HG02759 (cell line): Measurements from ENCODE around the gene GFPT1.
"Not testable (repeated sequence)": the region's sequence is repeated elsewhere in the genome, so short reads cannot be mapped to it uniquely, and the experiment has no call there.

Experiments
- ATAC-seq: cut with Tn5 transposase; IDR thresholded peaks from one replicate; pipeline ENCODE4 v1.9.1; 2021; ENCODE audit warnings: mild to moderate bottlenecking, moderate library complexity; ENCODE audit not compliant: unreplicated experiment

The GFPT1 gene

DNA sequence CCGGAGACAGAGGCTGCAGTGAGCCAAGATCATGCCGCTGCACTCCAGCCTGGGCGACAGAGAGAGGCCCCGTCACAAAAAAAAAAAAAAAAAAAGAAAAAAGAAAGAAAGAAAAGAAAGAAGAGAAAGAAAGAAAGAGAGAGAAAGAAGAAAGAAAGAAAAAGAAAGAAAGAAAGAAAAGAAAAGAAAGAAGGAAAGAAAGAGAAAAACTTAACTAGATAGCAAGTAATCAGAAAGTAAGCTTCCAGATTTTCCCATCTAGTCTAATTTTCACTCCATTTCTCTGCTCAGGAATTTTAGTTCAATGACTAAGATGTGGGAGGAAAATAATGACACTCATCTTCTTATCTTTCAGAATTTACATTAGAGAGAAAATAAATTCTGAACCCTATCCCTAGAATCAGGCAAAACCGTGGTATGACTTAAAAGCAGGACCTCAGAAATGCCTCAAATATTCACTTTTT lies 2.4 kb downstream of the GFPT1 start:
- no peak for ATAC-seq

DNA sequence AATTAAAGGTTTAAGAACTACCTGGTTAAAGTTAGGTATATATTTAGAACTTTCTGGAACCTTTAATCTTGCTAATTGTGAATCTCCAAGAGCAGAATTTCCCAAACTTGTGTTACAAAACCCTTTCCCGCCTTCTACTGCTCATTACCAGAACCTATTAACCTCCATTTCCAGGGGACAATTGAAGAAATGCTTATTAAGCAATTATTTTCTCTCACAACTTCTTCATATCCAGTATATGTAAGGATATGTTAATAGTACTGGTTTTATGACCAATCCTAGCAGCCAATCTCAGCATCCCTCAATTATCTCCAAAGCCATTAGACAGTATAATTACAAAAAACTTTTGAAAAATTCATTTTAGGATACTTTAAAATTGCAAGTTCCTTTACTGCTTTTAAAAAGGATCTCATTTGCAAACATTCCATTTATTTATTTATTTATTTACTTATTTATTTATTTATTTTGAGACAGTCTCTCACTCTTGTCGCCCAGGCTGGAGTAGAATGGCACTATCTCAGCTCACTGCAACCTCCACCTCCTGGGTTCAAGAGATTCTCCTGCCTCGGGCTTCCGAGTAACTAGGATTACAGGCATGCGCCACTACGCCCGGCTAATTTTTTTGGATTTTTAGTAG lies 3.7 kb downstream of the GFPT1 start:
- no peak for ATAC-seq

DNA sequence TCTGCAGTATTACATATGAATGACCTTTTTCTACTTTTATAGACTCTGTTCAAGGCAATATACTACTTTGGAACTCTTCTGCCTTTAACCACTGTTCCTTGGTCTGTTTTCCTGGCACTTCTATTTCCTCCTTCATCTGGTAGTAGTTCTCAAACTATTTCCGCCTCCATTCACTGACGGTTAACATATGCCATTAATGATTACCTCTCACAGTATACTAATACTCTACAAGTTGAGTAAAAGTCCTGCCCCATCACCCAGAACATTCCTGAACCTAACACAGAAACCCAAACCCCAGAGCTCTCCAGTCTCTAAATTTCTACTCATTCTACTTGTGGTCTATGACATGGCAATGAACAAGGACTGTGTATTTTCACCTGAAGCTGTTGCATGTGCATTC lies 4.5 kb downstream of the GFPT1 start:
- ATAC-seq = no peak

DNA sequence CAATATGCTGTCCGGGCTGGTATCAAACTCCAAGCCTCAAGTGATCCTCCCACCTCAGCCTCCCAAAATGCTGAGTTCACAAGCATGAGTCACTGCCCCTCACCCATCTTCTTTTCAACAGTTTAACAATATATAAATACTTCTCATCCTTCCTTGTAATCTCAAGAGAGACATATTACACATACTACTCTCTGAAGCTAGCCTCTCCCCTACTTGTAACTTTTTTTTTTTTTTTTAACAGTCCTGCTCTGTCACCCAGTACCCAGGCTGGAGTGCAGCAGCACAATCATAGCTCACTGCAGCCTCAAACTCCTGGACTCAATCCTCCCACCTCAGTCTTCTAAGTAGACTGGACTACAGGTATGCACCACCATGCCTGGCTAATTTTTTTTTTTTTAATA lies 5.7 kb downstream of the GFPT1 start:
- ATAC-seq = no peak

DNA sequence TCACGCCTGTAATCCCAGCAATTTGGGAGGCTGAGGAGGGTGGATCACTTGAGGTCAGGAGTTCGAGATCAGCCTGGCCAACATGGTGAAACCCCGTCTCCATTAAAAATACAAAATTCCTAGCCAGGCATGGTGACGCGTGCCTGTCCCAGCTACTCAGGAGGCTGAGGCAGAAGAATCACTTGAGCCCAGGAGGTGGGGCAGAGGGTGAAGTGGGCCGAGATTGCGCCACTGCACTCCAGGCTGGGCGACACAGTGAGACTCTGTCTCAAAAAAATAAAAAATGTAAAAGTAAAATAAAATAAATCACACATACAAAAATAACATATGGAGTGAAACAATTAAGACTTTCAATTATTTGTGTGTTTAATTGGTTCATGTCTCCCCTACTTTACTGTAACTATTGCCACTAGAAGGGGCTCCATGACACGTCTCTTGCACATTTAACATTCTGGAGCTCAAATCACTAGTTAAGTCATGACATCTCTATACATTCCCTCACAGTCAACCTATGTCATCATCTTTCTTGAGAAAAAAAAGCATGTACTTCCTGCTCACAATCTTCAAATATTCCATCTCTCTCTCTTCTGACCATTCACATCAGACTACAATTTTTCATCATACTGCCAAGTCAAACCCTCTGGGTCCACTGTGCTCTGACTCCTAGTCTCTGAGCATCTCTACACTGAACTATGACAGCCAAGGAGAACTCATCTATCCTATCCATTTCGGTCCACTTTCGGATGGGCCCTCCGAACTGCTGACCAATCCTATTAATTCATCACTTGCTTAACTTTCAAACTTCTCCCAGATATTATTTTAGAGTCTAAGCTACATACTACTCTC lies 6.7 kb downstream of the GFPT1 start:
- no peak for ATAC-seq

DNA sequence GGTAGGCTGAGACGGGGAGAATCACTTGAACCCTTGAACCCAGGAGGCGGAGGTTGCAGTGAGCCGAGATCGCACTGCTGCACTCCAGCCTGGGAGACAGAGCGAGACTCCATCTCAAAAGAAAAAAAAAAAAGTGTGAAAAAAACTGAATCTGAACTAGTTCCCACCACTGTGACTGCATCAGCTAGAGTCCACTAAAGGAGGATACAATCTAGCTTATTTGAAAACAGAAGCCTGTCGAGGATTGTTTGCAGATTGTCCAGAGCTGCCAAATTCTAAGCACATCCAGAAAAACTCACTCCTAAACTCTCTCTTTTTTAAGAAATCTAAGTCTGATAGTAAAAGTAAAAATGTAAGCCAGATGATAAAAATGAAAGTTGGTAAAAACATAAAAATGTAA lies 10.6 kb downstream of the GFPT1 start:
- no peak for ATAC-seq

DNA sequence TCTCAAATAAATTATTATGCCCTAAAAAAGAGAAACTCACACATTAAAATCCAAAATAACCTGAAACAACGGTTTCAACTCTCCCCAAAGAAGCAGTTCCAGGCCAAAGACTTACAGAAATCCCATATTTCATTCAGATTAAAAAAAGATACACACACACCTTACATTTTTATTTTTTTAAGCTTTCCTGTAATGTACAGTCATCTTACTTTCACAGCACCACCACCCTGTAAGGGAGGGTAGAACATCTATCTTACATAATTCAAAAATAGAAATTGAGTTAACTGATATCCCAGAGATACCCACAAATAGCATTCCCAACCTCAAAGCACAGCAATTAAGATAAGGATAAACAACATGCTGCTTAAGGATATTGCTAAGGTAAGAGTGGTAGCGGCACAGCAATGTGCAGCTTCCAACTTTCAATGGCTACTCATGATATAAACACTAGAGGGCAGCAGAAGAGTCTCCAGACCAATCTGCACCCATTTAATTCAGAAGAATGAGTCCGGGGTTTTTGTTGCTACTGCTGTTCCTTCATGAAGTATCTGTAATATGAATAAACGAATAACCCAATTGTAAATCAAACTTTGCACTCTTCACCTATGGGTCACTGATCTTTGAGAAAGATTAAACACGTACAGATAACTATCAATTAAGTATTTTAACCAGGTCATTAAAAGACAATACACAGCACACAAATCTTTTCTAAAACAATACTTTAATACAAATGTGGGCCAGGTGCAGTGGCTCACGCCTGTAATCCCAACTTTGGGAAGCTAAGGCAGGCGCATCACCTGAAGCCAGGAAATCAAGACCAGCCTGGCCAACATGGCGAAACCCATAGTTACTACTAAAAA lies 11.3 kb downstream of the GFPT1 start:
- no peak for ATAC-seq

DNA sequence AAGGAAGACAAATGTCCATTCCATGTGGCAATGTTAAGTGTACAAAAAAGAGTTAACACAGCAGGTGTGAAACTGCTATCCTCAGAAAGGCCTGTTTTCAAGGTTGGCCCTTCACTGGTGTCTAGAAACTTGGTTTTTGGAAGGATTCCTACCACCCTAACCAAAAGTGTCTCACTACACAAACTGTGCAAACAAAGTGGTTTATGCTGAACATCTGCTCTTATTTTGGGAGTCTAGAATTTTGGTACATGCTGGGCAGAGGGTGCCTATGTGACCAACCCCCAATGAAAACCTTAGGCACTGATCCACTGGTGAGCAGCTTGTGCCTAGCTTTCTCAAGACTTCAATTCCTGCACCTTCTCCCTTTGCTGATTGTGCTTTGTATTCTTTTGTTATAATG lies 14.3 kb downstream of the GFPT1 start:
- no peak for ATAC-seq

DNA sequence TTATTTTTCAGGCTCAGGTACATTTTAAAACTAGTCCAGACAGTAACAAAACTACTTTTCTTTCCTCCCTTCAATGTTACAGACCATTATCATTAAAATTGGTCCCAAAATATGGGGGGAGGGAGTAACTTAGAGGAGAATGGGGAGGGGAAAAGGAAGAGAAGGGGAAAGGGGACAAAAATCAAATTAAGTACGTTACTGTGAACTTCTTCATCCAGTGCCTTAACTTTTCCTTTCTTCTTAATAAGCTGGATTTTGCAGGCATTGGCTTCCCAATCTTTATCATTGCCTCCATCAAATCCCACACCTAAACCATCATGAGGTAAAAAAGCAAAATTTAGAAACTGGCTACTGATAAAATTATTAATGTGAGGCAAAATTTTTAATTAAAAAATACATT lies 17.2 kb downstream of the GFPT1 start:
- no peak for ATAC-seq

DNA sequence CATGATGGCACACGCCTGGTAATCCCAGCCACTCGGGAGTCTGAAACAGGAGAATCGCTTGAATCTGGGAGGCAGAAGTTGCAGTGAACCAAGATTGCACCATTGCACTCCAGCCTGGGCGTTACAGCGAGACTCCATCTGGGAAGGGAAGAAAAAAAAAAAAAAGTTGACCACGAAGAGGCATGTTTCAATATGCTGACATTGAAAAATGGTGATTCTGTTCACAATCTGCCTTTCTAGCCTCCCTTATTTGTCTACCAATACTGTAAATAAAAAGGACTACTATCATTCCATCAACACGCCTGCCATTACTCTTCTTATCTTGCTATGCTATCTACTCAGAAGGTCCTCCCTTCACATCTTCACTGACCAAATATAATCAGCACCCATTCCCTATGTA lies 18.4 kb downstream of the GFPT1 start:
- no peak for ATAC-seq

DNA sequence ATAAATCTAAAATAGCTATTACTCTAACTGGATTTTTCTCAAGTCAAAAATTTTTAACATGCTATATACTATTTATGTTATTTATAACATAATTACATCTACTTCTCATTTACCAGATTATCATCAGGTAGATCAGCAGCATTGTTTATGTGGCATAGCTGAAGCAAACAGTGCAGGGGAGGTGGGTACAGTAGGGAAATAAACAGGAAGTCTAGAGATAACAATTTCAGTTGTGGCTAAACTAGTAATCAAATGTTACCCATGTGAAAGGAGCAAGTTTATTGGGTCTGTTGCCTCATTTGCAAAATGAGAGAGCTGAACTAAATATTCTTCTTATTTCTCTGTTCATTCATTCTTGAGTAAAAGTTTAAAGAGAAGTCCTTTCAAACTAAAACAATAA lies 27.7 kb downstream of the GFPT1 start:
- no peak for ATAC-seq

DNA sequence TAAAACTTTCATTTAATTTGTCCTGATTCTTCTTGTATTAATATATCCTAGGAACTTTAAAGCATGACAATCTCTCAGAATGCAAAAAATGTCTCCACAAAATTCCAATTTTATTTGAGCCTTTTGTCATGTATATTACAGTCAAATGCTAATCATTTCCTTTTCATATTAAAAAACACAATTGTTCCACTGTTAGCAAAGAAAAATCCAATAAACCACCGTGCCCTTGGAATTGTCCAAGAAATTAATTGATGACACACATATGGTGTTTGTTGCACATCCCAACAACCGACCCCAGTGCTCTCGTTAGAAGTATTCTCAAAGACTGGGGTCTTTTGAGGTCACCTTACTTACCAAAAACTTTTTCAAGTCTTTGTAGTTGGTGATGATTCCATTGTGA lies 28.1 kb downstream of the GFPT1 start:
- no peak for ATAC-seq

DNA sequence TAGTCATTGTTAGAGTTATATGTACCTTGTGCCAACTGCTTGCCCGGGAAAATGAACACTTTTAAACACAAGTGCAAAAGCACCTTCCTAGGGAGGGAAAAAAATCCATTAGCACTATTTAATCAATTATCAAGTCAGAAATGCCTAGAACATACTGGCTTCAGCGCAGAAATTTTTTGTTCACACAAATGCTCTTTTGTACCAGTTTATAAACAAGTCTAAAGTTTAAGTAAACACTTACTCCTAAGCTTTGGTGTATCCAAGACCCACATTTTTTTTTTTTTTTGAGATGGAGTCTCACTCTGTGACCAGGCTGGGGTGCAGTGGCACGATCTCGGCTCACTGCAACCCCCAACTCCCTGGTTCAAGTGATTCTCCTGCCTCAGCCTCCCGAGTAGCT lies 30.6 kb downstream of the GFPT1 start:
- ATAC-seq = no peak

DNA sequence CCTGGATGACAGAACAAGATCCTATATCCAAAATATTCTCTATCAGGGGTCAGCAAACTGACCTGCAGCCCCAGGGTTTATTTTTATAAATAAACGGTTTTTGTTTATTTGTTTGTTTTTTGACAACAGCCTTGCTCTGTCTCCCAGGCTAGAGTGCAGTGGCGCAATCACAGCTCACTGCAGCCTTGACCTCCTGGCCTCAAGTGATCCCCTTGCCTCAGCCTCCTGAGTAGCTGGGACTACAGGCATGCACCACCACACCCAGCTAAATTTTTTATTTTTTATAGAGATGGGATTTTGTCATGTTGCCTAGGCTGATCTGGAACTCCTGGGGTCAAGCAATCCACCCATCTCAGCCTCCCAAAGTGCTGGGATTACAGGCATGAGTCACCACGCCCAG lies 32.1 kb downstream of the GFPT1 start:
- not testable (repeated sequence) for ATAC-seq

DNA sequence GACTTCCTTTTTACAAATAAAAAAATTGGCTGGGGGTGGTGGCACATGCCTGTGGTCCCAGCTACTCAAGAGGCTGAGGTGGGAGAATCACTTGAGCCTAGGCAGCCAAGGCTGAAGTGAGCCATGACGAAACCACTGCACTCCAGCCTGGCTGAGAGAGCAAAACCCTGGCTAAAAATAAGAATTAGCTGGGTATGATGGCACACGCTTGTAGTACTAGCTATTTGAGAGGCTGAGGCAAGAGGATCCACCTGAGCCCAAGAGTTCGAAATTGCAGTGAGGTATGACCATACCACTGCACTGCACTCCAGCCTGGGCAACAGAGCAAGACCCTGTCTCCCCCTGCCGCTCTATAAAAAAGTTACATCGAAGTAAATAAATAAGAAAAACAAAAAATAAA lies 33.7 kb downstream of the GFPT1 start:
- ATAC-seq = no peak

DNA sequence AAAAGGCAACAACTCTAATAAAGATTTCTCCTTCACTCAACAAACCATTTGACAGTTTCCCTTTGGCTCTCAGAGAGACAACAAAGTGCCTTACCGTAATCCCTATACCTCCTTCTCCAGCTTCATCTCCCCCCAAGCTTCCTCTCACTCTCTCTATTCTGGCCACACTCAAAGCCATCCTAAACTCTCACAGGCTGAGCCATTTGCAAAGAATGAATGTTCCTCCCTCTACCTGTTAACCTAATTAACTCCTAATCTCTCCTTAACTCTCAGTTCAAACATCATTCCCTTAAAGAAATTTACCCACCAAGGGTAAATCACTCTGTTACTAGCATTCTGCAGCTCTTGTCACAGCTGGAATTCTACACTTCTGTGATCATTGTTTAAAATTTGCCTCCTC lies 38.2 kb downstream of the GFPT1 start:
- ATAC-seq = no peak

DNA sequence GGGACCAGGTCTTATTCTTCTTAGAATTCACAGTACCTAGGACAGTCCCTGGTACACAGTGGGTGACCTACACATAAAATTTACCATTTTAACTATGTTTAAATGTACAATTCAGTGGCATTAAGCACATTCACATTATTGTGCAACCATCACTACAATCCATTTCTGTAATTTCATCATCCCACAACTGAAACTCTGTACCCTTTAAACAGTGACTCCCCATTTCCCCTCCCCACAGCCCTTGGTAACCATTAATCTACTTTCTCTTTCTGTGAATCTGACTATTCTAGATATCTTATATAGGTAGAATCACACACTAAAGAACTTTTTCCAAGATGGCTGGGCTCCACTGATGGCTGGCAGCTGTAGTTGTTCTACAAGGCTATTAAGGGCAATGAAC lies 41.6 kb downstream of the GFPT1 start:
- ATAC-seq = no peak

DNA sequence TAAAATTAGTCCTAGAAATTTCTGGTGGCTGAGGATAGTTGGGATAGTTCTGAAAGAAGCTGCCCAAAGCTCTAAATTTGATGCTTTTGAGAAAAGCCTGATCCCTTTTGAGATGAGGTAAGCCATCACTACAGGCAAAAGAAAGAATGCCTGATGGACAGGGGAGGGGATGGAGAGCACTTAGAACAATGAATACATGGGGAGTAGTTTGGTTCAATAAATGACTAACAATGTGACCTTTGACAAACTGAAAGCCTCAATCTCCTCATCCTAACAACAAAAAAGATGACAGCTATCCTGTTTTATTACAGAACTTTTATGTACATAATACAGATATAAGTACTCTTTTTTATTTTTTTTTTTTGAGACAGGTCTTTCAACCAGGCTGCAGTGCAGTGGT lies 42.7 kb downstream of the GFPT1 start:
- no peak for ATAC-seq

DNA sequence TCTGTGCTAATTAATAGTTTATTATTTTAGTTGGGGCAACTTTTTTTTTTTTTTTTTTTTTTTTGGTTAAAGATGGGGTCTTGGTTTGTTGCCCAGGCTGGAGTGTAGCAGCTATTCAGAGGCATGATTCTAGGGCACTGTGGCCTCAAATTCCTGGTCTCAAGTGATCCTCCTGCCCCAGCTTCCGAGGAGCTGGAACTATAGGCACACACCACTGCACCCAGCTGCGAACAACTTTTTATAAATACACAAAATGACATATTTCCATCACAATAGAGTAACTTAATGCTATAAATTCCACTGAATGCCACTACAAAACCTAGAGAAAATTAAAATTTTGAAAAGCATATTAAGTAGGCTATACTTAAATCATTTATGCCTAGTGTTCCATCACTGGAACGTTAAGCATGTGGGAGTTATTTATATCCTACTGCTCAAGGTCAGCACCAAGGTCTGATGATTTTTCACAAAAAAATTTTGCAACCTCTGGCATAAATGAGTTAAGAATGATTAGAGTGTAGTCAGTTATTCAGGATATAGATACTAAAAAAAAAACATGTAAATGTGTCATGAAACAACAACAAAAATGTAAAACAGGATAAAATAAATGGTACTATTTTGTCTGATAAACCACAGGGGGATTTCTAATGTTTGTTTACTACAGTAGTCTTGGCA lies 46.8 kb downstream of the GFPT1 start:
- no peak for ATAC-seq

DNA sequence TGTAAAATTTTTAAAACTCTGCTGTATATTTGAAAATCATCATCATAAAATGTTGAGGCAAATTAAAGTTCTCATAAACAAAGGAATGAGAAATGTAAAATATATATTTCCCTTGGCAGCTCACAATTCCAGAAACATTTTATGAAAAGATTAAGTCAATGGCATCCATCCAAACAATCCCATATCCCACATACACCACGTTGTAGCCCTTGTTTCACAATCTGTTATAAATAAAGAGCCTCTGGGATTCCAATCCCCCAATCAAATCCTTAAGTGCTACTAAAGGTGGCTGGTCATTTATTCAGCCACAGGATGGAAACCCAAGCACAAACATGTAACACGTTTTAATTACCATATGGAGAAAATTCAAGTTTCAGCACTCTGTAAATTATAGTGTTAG lies 51.7 kb downstream of the GFPT1 start:
- ATAC-seq = no peak

DNA sequence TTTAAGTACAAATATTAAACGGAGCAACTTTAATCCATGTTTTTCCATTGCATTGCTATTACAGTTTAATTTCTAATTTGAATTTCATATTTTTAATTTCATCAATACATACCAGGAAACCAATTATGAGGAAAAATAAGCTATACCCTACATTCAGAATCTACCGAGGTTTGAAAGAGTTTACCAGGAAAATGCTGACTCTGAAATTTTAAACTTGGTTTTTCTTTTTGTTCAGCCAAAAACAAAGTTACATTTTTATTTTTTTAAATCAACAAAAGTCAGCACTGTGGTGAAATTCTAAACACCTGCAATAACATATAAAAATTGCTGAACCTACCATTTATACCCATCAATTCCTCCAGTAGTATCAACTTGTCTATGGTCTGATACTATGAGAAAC lies 53.7 kb downstream of the GFPT1 start:
- no peak for ATAC-seq
